K562 (cell line): Measurements from ENCODE around the gene CD300C. TPM values are rescaled to one million over a fixed set of nuclear protein-coding genes. Genes with fewer than 3 reads are reported as not detected.

Source experiments
- ATAC-seq: fragments of 200-7000 bp; cut with Tn5 transposase; 3 replicates; pipeline ENCODE4 v1.9.1; 2020; ENCODE audit warnings: moderate library complexity
- BruUV-seq: library from RNA; stranded (reverse); fragments of 400-500 nt; replicated peaks from 2 replicates; lab custom pipeline; 2021; lab: Mats Ljungman, UMichigan
- CTCF ChIA-PET: fragments of 300-600 bp; formaldehyde crosslinking; extraction: SDS; loops from one replicate; lab custom pipeline; 2021; ENCODE audit warnings: low intra/inter-chr PET ratio; lab: Yijun Ruan, JAX
- POLR2A ChIA-PET: fragments of 300-600, 350-650 bp; sonication (Branson Sonifier 250); formaldehyde crosslinking; extraction: SDS; loops from one replicate; lab custom pipeline; 2021; ENCODE audit warnings: antibody characterized with exemption, inconsistent platforms; lab: Yijun Ruan, JAX
- DNase-seq, 4 experiments: peaks; one replicate each; pipeline versions ENCODE4 v3.0.0 to v3.0.0-alpha.2; 2011 to 2018; ENCODE audit warnings: low spot score in 3 of 4, mixed read lengths in 3 of 4; ENCODE audit errors: extremely low read depth in 1 of 4
- FAIRE-seq: peaks from 2 replicates; lab custom pipeline; 2011; peaks lifted over from hg19 to GRCh38; lab: Jason Lieb, UNC
- H2AFZ ChIP-seq: 2 replicates; pipeline ENCODE4 v1.6.0; 2011; ENCODE audit warnings: low read depth, low read length, control low read depth, inconsistent platforms
- H3K27ac ChIP-seq: fragments of 200-600 bp; 3 replicates; pipeline ENCODE4 v1.8.0; 2011; ENCODE audit warnings: low read depth, mild to moderate bottlenecking, control low read depth, inconsistent platforms, low read length, moderate library complexity, mixed read lengths; ENCODE audit errors: extremely low read depth
- H3K27me3 ChIP-seq, 2 experiments: fragments of 300-600 bp in 1 of 2; 2 replicates in 1 of 2; 3 replicates in 1 of 2; pipeline versions ENCODE4 v1.6.0 to v1.8.0; 2011; ENCODE audit warnings: inconsistent platforms in 2 of 2, low read length in 2 of 2, mild to moderate bottlenecking in 1 of 2, mixed read lengths in 1 of 2, moderate library complexity in 1 of 2; ENCODE audit not compliant: control insufficient read depth in 2 of 2, insufficient read depth in 2 of 2
- H3K36me3 ChIP-seq: fragments of 300-600 bp; 3 replicates; pipeline ENCODE4 v1.8.0; 2011; ENCODE audit warnings: mild to moderate bottlenecking, low read length, inconsistent platforms; ENCODE audit not compliant: control insufficient read depth, insufficient read depth
- H3K4me1 ChIP-seq, 2 experiments: fragments of 200-600 bp in 1 of 2; replicated peaks in 1 of 2; 2 replicates in 1 of 2; 3 replicates in 1 of 2; pipeline versions ENCODE4 v1.5.1 to v1.8.0; 2011; ENCODE audit warnings: inconsistent platforms in 2 of 2, low read length in 2 of 2, mild to moderate bottlenecking in 1 of 2, mixed read lengths in 1 of 2, moderate library complexity in 1 of 2; ENCODE audit not compliant: control insufficient read depth in 2 of 2, insufficient read depth in 2 of 2
- H3K4me2 ChIP-seq: 2 replicates; pipeline ENCODE4 v1.6.1; 2011; ENCODE audit warnings: low read length, control low read depth, inconsistent platforms, mixed read lengths; ENCODE audit not compliant: insufficient read depth
- H3K4me3 ChIP-seq: fragments of 200-600 bp; sonication (generic), shearing (Covaris generic); 2 replicates; pipeline ENCODE4 v1.5.1; 2016; ENCODE audit warnings: control low read depth, inconsistent platforms
- H3K79me2 ChIP-seq: fragments of 200-600 bp; 3 replicates; pipeline ENCODE4 v1.8.0; 2011; ENCODE audit warnings: low read length, inconsistent platforms; ENCODE audit not compliant: control insufficient read depth, insufficient read depth
- H3K9ac ChIP-seq, 2 experiments: 2 replicates each; pipeline versions ENCODE4 v1.6.0 to v1.6.1; 2011; ENCODE audit warnings: low read depth in 2 of 2, low read length in 2 of 2, control low read depth in 1 of 2, inconsistent platforms in 1 of 2, mild to moderate bottlenecking in 1 of 2, mixed read lengths in 1 of 2; ENCODE audit not compliant: insufficient read depth in 1 of 2
- H3K9me1 ChIP-seq: one replicate; pipeline ENCODE4 v1.6.0; 2011; ENCODE audit warnings: inconsistent platforms, mild to moderate bottlenecking, low read length, moderate library complexity; ENCODE audit not compliant: control insufficient read depth, insufficient read depth
- H3K9me3 ChIP-seq: replicated peaks from 2 replicates; pipeline ENCODE4 v1.5.1; 2011; ENCODE audit warnings: low read depth, low read length, inconsistent platforms; ENCODE audit not compliant: control insufficient read depth, insufficient read depth
- H4K20me1 ChIP-seq: replicated peaks from 2 replicates; pipeline ENCODE4 v1.6.1; 2011; ENCODE audit warnings: low read length, inconsistent platforms, mixed read lengths; ENCODE audit not compliant: control insufficient read depth, insufficient read depth
- CREBBP ChIP-seq: IDR thresholded peaks from one replicate; pipeline ENCODE4 v1.6.1; 2012; ENCODE audit warnings: low read depth, mild to moderate bottlenecking, control low read depth, inconsistent platforms, low read length
- FOXJ3 ChIP-seq: sonication (generic); formaldehyde crosslinking; IDR thresholded peaks from 2 replicates; pipeline ENCODE4 v1.4.0; 2020; ENCODE audit warnings: mild to moderate bottlenecking, missing genetic modification reagents
- FOXM1 ChIP-seq, 2 experiments: fragments of 450-650 bp in 1 of 2; sonication (generic) in 1 of 2; formaldehyde crosslinking in 1 of 2; IDR thresholded peaks; 2 replicates each; pipeline versions ENCODE4 v1.6.1 to v1.9.0; 2017 to 2022; ENCODE audit warnings: low read depth in 2 of 2, mild to moderate bottlenecking in 2 of 2, missing genetic modification reagents in 1 of 2, moderate library complexity in 1 of 2
- GTF2A2 ChIP-seq: IDR thresholded peaks from 2 replicates; pipeline ENCODE4 v1.6.1; 2016; ENCODE audit warnings: mild to moderate bottlenecking, missing genetic modification characterization, missing compliant biosample characterization
- KAT2B ChIP-seq: IDR thresholded peaks from one replicate; pipeline ENCODE4 v1.6.1; 2012; ENCODE audit warnings: low read depth, mild to moderate bottlenecking, control low read depth, inconsistent platforms, low read length, moderate library complexity
- MTA1 ChIP-seq: fragments of 450-650 bp; IDR thresholded peaks from 2 replicates; pipeline ENCODE4 v1.6.1; 2017; ENCODE audit warnings: borderline replicate concordance
- MTA2 ChIP-seq: fragments of 450-650 bp; IDR thresholded peaks from 2 replicates; pipeline ENCODE4 v1.6.1; 2016; ENCODE audit warnings: low read depth
- NBN ChIP-seq: fragments of 450-650 bp; IDR thresholded peaks from 2 replicates; pipeline ENCODE4 v1.6.1; 2016; ENCODE audit warnings: low read depth, mild to moderate bottlenecking
- RBM15 ChIP-seq: fragments of 200-400 bp; formaldehyde crosslinking; IDR thresholded peaks from 2 replicates; pipeline ENCODE4 v1.6.1; 2018; ENCODE audit warnings: mild to moderate bottlenecking, low read length, moderate library complexity; ENCODE audit not compliant: insufficient read depth
- SAFB ChIP-seq: fragments of 200-400 bp; formaldehyde crosslinking; IDR thresholded peaks from 2 replicates; pipeline ENCODE4 v1.6.1; 2017; ENCODE audit warnings: low read depth, low read length, borderline replicate concordance
- WHSC1 ChIP-seq: IDR thresholded peaks from one replicate; pipeline ENCODE4 v1.6.1; 2012; ENCODE audit warnings: low read length, control low read depth, inconsistent platforms
- XRCC3 ChIP-seq: fragments of 450-650 bp; IDR thresholded peaks from 2 replicates; pipeline ENCODE4 v1.6.1; 2017; ENCODE audit warnings: mild to moderate bottlenecking, moderate library complexity
- ZNF140 ChIP-seq: fragments of 250-450 bp; sonication (Bioruptor Pico); IDR thresholded peaks from 2 replicates; pipeline ENCODE4 v1.8.0; 2021; ENCODE audit warnings: moderate library complexity, mild to moderate bottlenecking, inconsistent platforms
- ZNF174 ChIP-seq: fragments of 250-450 bp; sonication (Bioruptor Pico); IDR thresholded peaks from 2 replicates; pipeline ENCODE4 v1.4.0; 2020; ENCODE audit warnings: mild to moderate bottlenecking
- ZNF316 ChIP-seq: fragments of 450-650 bp; IDR thresholded peaks from 2 replicates; pipeline ENCODE4 v1.6.1; 2016
- WGBS: fragments of 100-300 bp; shearing (Covaris generic); methylation state at CpG from one replicate; pipeline ENCODE4 v1.1.6; 2016; ENCODE audit warnings: low coverage, mixed read lengths; ENCODE audit not compliant: insufficient coverage; ENCODE audit errors: missing lambda C conversion rate; 5-methylcytosine and 5-hydroxymethylcytosine counted together
- in situ Hi-C: fragments of 300-500 bp; cut with MboI; formaldehyde crosslinking; loops from 4 replicates; pipeline ENCODE4 v1.15.0; 2018; ENCODE audit warnings: inconsistent platforms, mixed read lengths
- intact Hi-C: fragments of 100-400 bp; cut with micrococcal nuclease; formaldehyde crosslinking; loops from 2 replicates; pipeline ENCODE4 v1.14.2; 2022
- polyA plus RNA-seq, 8 experiments: library from polyadenylated mRNA; depleted of rRNA in 4 of 8; stranded (reverse) in 5 of 8; unstranded in 3 of 8; fragments of >200 nt; fragmentation: Nextera tagmentation in 2 of 8; fragmentation: Illumina TruSeq in 1 of 8; extraction: Ambion mirVana in 2 of 8; extraction: Trizol in 1 of 8; gene quantifications; 2 replicates each; pipeline versions ENCODE4 v1.2.1 to v1.2.3, GENCODE V29; 2011 to 2014; ENCODE audit warnings: inconsistent platforms in 1 of 8, missing spikeins in 1 of 8
- total RNA-seq, 7 experiments: library from RNA; depleted of rRNA in 6 of 7; stranded (reverse); fragments of >200 nt in 6 of 7; fragmentation: Illumina TruSeq in 2 of 7; extraction: Trizol in 2 of 7; gene quantifications; 2 replicates each; pipeline versions ENCODE4 v1.2.1 to v1.2.3, GENCODE V29; 2011 to 2021; ENCODE audit warnings: low replicate concordance in 1 of 7
- TF ChIP-seq, protein P1 (sequence below): fragments of 450-650 bp; formaldehyde crosslinking; IDR thresholded peaks from 2 replicates; pipeline ENCODE4 v1.4.0; 2022; ENCODE audit warnings: missing genetic modification characterization

The CD300C gene
- total and polyA plus RNA-seq, 9 of the 15 experiments (the other 6 are each of a cell fraction or from before 2014, with no cell fraction given) = 0.04 to 0.16 (median 0.07) TPM; not detected in 6

DNA sequence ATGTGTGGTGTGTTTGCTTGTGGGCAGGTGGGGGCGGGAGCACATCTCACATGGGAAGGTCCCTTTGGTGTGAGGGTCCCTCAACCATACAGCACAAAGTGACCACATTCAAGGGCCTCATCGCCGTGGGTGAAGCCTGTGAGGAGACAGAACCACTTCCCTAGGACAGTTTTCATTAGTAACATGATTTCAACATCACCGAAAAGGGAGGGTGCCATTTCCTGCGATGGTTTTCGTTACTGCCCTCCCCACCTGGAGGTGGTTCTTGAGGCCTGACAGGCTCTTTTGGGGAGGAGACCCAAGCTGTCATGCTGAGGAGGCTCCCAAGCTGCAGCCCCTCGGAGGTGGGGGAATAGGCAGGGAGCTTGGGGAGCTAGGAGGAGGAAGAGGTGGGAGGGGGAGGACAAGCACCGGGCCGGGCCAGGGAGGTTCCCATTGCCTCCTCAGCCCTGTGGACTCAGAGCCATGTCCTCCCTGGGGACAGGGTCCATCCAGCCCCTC, 24.2 kb downstream of the CD300C start:
- intact Hi-C loops = no loop called here
- H3K4me2 ChIP-seq = no peak overlapping the region
- 7% methylated on average over 6 of the region's 9 CpGs for WGBS
- H3K36me3 ChIP-seq = no peaks in the 10 kb centered on the region
- no peak for DNase-seq
- TF ChIP-seq WHSC1 = no peak
- TF ChIP-seq, all 486 proteins: peak for 0
- CTCF ChIA-PET = no interaction called here
- FAIRE-seq (no peak), ATAC-seq (no peak)
- no peaks in the 10 kb centered on the region for H3K9me1 ChIP-seq
- no peak overlapping the region for H3K9ac ChIP-seq
- H2AFZ ChIP-seq = no peak overlapping the region
- H3K9me3 ChIP-seq = no peaks in the 10 kb centered on the region
- no peaks in the 10 kb centered on the region for H3K79me2 ChIP-seq
- H3K4me1 ChIP-seq = no peaks in the 10 kb centered on the region
- in situ Hi-C loops = no loop called here
- H3K4me3 ChIP-seq = no peak overlapping the region
- H3K27ac ChIP-seq = no peak overlapping the region
- H3K27me3 ChIP-seq = peaks cover 11 to 51% of the 10 kb centered on the region in 2 experiments; a peak in 3 of 5 replicates
- no TSS peak for BruUV-seq
- POLR2A ChIA-PET = no interaction called here
- H4K20me1 ChIP-seq = no peaks in the 10 kb centered on the region

DNA sequence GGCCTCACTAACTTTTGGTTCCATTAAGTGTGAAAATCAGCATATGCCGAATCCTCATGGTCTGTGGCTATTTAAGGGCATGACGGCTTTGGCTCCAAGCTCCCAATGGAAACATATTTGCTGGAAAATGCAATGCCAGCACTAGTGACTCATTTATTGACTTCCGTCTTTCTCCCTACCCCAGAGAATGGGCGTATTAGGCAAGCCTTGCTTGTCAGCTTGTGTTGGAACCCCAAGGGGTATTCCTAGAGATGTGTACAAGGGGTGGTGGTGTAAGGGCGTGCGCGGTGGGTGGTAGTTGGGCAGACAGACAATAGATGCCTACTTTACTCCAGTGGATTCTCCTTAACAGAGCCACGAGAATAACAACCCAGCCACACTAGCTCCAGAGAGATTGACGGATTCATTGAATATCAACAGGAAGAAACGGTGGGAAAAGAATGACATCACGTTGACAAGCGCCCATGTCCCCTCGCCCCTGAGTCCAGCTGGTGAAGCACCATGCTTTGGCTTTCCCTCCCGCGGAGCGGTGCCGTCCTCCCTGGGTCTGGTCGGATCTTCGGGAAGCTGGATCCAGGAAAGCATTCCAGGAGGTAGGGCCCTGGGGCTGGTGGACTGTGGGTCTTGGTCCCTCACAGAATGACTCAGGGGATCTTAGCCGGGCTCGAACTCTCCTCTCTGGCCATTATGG, 25.0 kb downstream of the CD300C start:
- no peak for ATAC-seq
- no TSS peak for BruUV-seq
- intact Hi-C loops = no loop called here
- Histone ChIP-seq H3K79me2 (no peaks in the 10 kb centered on the region), H3K27me3 (peaks cover 11 to 43% of the 10 kb centered on the region in 2 experiments; a peak in 3 of 5 replicates), H3K9ac (no peak overlapping the region), H4K20me1 (no peaks in the 10 kb centered on the region), H3K9me3 (no peaks in the 10 kb centered on the region), H3K36me3 (no peaks in the 10 kb centered on the region), H3K9me1 (no peaks in the 10 kb centered on the region), H3K4me1 (no peaks in the 10 kb centered on the region), H3K27ac (no peak overlapping the region), H2AFZ (no peak overlapping the region), H3K4me3 (no peak overlapping the region), H3K4me2 (no peak overlapping the region)
- CTCF ChIA-PET = no interaction called here
- 4% methylated on average over 21 of the region's 21 CpGs for WGBS
- POLR2A ChIA-PET = no interaction called here
- no peak for DNase-seq
- FAIRE-seq = no peak
- in situ Hi-C loops = no loop called here
- TF ChIP-seq ZNF140 (CRISPR knock-in tag) (no peak), CREBBP (no peak), GTF2A2 (no peak), XRCC3 (no peak), ZNF316 (no peak), MTA2 (no peak), FOXJ3 (CRISPR knock-in tag) (no peak), RBM15 (no peak), KAT2B (no peak), FOXM1 (IDR thresholded peaks at IDR 0.05; ENCODE audit: low read depth) (no peak), FOXM1 (CRISPR knock-in tag; IDR thresholded peaks at IDR 0.05; ENCODE audit: low read depth) (no peak), MTA1 (no peak), NBN (no peak), SAFB (no peak), ZNF174 (CRISPR knock-in tag) (no peak)
- TF ChIP-seq, protein P1, sequence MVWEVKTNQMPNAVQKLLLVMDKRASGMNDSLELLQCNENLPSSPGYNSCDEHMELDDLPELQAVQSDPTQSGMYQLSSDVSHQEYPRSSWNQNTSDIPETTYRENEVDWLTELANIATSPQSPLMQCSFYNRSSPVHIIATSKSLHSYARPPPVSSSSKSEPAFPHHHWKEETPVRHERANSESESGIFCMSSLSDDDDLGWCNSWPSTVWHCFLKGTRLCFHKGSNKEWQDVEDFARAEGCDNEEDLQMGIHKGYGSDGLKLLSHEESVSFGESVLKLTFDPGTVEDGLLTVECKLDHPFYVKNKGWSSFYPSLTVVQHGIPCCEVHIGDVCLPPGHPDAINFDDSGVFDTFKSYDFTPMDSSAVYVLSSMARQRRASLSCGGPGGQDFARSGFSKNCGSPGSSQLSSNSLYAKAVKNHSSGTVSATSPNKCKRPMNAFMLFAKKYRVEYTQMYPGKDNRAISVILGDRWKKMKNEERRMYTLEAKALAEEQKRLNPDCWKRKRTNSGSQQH (CRISPR knock-in tag) = no peak
